ENCODE measurements around the gene GPRIN2.

Gene GPRIN2

DNA sequence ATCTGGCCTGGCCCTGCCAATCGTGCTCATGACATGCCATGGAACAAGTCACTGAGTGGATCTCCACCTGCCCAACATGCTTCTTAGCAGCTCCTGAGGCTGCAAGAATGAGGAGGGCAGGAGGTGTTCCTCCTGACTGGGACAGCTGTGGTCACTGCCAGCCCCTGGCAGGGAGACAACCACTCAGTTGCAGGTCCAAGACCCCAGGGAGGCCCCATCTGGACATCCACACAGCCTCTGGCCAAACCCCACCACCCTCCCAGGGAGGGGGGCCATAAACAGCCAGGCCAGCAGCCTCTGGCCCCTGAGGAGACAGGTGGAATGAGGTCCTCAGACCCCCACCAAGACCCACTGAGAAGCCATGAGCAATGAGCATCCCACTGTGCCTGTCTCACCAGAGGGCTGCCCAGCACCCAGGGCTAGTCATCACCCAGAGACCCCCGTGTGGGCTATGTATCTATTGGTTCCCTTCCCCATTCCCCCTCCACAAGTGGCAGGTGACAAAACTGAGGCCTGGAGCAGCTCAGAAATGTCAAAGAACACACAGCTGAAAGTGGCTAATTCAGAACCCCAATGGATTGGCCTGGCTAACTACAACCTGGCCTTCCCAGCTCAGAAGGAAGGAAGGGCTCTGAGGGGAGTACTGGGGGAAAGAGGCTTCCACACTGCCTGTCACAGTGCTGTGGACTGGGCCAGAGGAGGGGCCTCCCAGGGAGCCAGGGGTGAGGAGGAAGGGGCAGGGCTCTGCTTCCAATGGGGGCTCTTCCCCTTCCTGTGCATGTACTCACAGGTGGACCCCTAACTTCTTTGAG lies 3.0 kb downstream of the GPRIN2 start:
- H3K9ac ChIP-seq (ENCODE audit: insufficient read length): no peak overlapping the region
- no peak overlapping the region for H3K27ac ChIP-seq

DNA sequence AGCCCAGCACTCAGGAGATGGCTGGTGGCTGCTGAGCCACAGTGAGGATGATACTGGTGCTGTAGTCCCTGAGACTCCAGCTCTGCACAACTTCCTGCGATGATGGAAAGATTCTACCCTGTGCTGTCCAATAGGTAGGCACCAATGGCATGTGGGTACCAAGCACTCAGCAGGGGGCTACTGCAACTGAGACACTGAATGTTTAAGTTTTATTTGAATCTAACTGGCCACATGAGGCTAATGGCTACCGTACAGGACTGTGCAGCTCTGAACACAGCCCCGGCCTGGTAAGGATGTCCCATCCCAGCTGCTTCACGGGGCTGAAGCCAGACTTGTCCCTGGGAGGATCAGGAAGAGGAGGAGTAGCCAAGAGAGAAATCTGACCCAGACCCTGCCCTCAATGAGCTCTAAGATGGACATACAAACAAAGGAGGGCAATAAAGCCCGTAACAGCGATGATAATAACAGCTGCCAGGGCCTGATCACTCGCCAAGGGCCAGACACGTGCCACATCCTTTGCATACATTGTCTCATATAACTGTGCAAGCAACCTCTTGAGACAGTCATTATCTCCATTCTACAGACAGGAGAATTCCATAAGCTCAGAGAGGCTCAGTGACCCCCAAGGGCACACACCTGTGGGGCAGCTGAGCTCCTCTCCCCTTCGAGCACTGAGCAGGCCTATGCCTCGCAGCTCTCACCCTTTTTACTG lies 3.8 kb downstream of the GPRIN2 start:
- Histone ChIP-seq H3K36me3 (ENCODE audit: insufficient read depth, low read length) (no peaks in the 10 kb centered on the region), H3K27ac (no peak overlapping the region)
- TF ChIP-seq POLR2AphosphoS5 (IDR thresholded peaks at IDR 0.05; ENCODE audit: borderline replicate concordance, low read depth, low read length) (no peak), FOXP2 (optimal IDR thresholded peaks at IDR 0.05; ENCODE audit: control extremely low read depth, extremely low read length, insufficient read depth) (no peak), EZH2 (IDR thresholded peaks at IDR 0.05) (no peak)

More for the DNA sequence above, 3.0 kb downstream of the GPRIN2 start:
- H3K9me3 ChIP-seq (ENCODE audit: low read depth, low read length): no peaks in the 10 kb centered on the region
- no peaks in the 10 kb centered on the region for H3K36me3 ChIP-seq (ENCODE audit: insufficient read depth, low read length)
- no peak for DNase-seq (ENCODE audit: low read depth, low spot score)
- no peak for TF ChIP-seq EZH2 (IDR thresholded peaks at IDR 0.05)
- no peak for TF ChIP-seq FOXP2 (optimal IDR thresholded peaks at IDR 0.05; ENCODE audit: control extremely low read depth, extremely low read length, insufficient read depth)
- TF ChIP-seq POLR2AphosphoS5 (IDR thresholded peaks at IDR 0.05; ENCODE audit: borderline replicate concordance, low read depth, low read length): no peak
- no peak overlapping the region for H3K4me3 ChIP-seq

DNA sequence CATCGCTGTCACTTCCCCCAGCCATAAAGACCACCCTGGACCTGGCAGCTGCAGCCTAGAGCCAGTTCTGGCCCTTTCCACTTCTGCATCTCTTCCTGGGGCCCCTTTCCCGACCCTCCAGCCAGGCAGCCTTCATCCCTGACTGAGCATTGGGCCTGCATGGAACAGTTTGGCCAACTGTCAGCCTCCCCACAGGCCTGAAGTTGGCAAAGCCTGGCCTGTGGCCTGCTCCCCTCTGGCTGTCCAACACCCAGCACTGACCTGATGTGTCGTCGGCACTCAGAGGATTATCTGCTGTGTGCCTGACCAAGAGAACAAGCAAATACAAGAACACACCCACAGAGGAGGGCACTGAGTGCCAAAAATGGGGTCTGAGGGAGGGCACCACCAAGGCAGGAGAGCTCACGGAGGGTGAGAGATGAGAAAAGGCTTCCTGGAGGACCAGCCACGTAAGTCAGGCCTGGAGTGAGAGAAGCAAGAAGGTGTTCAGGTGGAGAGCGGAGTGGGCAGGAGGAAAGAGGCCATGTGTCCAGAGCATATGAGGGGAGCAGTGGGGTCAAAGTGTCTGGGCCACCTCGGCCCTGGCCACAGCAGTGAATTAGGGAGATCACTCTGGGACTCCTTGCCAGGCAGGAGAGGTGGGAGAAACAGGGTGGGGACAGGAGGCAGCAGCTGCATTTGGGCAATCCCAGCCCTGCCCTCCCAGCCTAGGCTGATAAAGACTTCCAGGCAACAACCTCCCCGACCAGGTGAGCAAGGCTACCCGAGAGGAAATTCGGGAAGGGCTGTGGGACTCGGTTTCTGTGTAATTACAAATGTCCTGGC lies 4.5 kb downstream of the GPRIN2 start:
- Histone ChIP-seq H3K36me3 (ENCODE audit: insufficient read depth, low read length) (no peaks in the 10 kb centered on the region), H3K4me3 (no peak overlapping the region), H3K9me3 (ENCODE audit: low read depth, low read length) (no peaks in the 10 kb centered on the region), H3K9ac (ENCODE audit: insufficient read length) (no peak overlapping the region), H3K27ac (no peak overlapping the region)
- no peak for DNase-seq (ENCODE audit: low read depth, low spot score)
- TF ChIP-seq POLR2AphosphoS5 (IDR thresholded peaks at IDR 0.05; ENCODE audit: borderline replicate concordance, low read depth, low read length) (no peak), EZH2 (IDR thresholded peaks at IDR 0.05) (no peak), FOXP2 (optimal IDR thresholded peaks at IDR 0.05; ENCODE audit: control extremely low read depth, extremely low read length, insufficient read depth) (no peak)

More for the DNA sequence above, 3.8 kb downstream of the GPRIN2 start:
- H3K9ac ChIP-seq (ENCODE audit: insufficient read length): no peak overlapping the region
- no peak for DNase-seq (ENCODE audit: low read depth, low spot score)
- no peak overlapping the region for H3K4me3 ChIP-seq
- no peaks in the 10 kb centered on the region for H3K9me3 ChIP-seq (ENCODE audit: low read depth, low read length)

DNA sequence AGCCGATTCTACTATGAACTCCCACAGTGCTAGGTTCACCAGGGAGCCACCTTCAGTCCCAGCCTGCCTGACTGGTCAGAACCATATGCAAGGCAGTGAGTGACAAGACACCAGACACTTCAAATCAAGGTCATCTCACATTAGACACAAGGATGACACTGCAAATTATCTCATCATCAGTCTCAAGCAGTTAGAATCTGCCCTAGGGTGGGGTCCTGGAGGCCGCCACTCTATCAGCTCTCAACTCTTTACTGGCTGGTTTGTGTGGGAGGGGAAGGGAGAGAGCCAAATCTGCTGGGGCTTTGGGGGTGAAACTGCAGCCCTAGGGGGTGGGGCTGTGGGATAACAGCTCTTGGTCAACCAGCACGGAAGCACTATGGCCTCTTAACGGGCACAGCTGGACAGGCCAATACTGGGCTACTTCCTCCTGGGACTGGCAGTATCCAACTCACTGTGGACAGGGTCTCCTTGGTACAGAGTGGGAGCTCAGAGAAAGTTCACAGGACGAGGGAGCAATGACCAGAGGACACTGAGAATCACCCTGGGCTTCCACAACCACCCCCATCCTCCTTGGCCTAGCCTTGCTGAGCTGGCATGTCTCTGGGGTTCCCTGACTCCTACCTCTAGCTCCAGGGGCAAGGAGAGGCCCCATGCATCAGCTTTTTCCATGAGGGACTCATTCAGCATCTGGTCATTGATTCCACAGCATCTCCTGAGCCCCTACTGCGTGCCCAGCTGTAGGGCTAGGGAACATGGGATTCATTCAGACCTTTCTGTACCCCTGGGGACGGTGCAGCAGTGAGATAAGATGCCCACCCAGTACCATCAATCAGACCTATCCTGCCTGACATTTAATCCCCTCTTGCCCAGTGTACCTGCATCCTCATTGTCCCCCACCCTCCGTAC lies 5.4 kb downstream of the GPRIN2 start:
- DNase-seq (ENCODE audit: low read depth, low spot score): no peak
- H3K27ac ChIP-seq: no peak overlapping the region
- TF ChIP-seq EZH2 (IDR thresholded peaks at IDR 0.05): no peak
- TF ChIP-seq FOXP2 (optimal IDR thresholded peaks at IDR 0.05; ENCODE audit: control extremely low read depth, extremely low read length, insufficient read depth): no peak
- TF ChIP-seq POLR2AphosphoS5 (IDR thresholded peaks at IDR 0.05; ENCODE audit: borderline replicate concordance, low read depth, low read length): no peak

DNA sequence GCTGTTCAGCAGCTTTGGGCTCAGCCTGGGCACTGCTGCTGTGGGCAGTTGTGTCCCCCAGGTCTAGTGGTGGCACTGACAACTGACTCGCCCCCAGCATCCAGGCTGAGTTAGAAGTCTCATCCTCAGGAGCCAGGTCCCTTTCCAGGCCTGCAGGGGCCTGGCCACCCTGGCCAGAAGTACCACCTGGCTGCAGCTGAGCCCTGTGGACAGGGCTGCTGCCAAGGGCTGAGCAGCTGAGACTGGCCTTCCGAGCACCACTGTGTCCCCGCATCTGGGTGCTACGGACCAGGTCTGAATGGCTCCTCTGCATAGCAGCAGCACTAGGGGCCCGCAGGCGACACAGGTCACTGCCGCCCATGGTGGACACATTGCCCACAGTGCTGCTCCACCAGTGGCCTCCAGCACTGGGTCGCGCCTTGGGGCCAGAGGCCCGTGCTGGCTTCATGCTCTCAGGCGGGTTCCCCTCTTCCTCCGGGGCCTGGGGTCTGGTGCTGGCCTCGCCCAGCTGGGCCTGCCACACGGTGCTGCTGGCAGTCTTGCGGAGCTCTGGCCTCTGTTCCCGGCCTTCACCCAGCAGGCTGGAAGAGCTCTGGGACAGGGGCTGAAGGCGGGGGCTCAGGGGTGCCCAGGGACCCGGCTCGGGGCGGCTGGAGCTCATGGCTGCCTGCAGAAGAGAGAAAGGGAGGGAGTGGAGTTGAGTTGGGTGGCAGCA lies 6.2 kb downstream of the GPRIN2 start:
- DNase-seq (ENCODE audit: low read depth, low spot score): no peak
- no peak overlapping the region for H3K4me3 ChIP-seq
- no peaks in the 10 kb centered on the region for H3K36me3 ChIP-seq (ENCODE audit: insufficient read depth, low read length)
- no peak overlapping the region for H3K9ac ChIP-seq (ENCODE audit: insufficient read length)
- H3K9me3 ChIP-seq (ENCODE audit: low read depth, low read length): no peaks in the 10 kb centered on the region
- TF ChIP-seq FOXP2 (optimal IDR thresholded peaks at IDR 0.05; ENCODE audit: control extremely low read depth, extremely low read length, insufficient read depth) (no peak), POLR2AphosphoS5 (IDR thresholded peaks at IDR 0.05; ENCODE audit: borderline replicate concordance, low read depth, low read length) (no peak), EZH2 (IDR thresholded peaks at IDR 0.05) (no peak)
- no peak overlapping the region for H3K27ac ChIP-seq

More for the DNA sequence above, 5.4 kb downstream of the GPRIN2 start:
- Histone ChIP-seq H3K4me3 (no peak overlapping the region), H3K9ac (ENCODE audit: insufficient read length) (no peak overlapping the region), H3K36me3 (ENCODE audit: insufficient read depth, low read length) (no peaks in the 10 kb centered on the region), H3K9me3 (ENCODE audit: low read depth, low read length) (no peaks in the 10 kb centered on the region)

DNA sequence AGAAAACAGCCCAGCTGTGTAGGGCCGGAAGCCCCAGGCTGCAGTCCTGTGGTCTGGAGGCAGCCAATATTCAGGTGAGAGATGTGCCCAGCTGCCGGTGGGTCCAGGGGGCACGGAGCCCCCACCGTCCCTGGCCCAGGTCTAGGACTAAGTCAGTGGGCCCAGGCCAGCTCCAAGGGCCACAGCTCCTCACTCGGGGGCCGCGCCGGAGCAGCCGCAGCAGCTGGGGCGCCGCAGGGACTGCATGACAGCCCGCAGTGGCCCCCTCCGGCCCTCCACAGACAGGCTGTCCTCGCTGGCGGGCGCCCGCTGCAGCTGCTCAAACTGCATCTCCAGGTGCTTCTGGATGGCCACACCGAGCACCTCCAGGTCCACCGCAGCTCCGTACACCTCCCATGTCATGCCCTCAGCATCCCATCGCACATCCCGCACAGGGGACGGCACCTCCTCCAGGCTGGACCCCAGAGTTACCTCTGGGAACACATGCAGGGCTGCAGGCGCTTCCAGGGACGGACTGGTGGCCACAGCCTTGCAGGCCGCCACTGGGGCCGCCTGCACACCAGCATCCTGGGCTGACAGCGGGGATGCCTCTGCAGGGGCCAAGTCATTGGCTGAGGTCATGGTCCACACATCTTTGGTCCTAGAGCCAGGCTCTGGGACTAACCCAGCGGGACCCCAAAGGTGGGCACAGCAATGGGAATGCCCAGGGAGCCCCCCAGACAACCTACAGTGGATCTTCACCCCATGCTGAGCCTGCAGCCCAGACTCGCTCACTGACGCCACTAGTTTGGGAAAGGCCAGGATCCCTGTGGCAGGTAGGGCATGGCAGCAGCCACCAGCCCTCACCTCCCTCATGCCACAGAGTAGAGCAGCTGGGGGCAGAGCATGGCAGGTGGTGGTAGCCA lies 7.0 kb downstream of the GPRIN2 start:
- DNase-seq (ENCODE audit: low read depth, low spot score): no peak
- no peaks in the 10 kb centered on the region for H3K9me3 ChIP-seq (ENCODE audit: low read depth, low read length)
- TF ChIP-seq FOXP2 (optimal IDR thresholded peaks at IDR 0.05; ENCODE audit: control extremely low read depth, extremely low read length, insufficient read depth): no peak
- no peak for TF ChIP-seq POLR2AphosphoS5 (IDR thresholded peaks at IDR 0.05; ENCODE audit: borderline replicate concordance, low read depth, low read length)
- no peak for TF ChIP-seq EZH2 (IDR thresholded peaks at IDR 0.05)
- H3K36me3 ChIP-seq (ENCODE audit: insufficient read depth, low read length): no peaks in the 10 kb centered on the region
- H3K27ac ChIP-seq: no peak overlapping the region
- no peak overlapping the region for H3K4me3 ChIP-seq
- H3K9ac ChIP-seq (ENCODE audit: insufficient read length): no peak overlapping the region

All from SK-N-MC (cell line).